Measurements from ENCODE around the gene STK10. TPM values are rescaled to one million over a fixed set of nuclear protein-coding genes. Genes with fewer than 3 reads are reported as not detected.

STK10 gene
- polyA plus RNA-seq, 1 experiment = 14.3 TPM

- no peaks in the 10 kb centered on the region for H3K36me3 ChIP-seq (ENCODE audit: control insufficient read depth, insufficient read depth, low read length)
- no peak for TF ChIP-seq CTCF (IDR thresholded peaks at IDR 0.05; ENCODE audit: insufficient read depth, low read depth, low read length)
Measured at GRCh38 chr5:172007175-172008110, 180.6 kb downstream of the STK10 start.

GRCh38 chr5:172006321-172007174 lies 181.5 kb downstream of the STK10 start, which contains the start of gene FBXW11:
FBXW11 (minus strand) TSS chr5:172006638; CDS start chr5:172006502, 136 bp downstream.
- CTCF ChIA-PET = interaction anchor here (0.8 to 2.6 kb wide), 13 partner anchors 10 to 588 kb away, joined by 3 to 22 read pairs (median 5); partner anchors contain the start of gene STK10
- TF ChIP-seq CTCF (IDR thresholded peaks at IDR 0.05; ENCODE audit: insufficient read depth, low read depth, low read length) = no peak

More at GRCh38 chr5:172007175-172008110, 180.6 kb downstream of the STK10 start:
- Histone ChIP-seq H3K27me3 (ENCODE audit: control insufficient read depth, insufficient read depth, low read length) (no peaks in the 10 kb centered on the region), H3K4me3 (ENCODE audit: low read depth, low read length) (peak overlapping the region; percentile 88)
- ChIA-PET POLR2A (interaction anchor here (0.5 to 0.7 kb wide), 2 partner anchors 52 to 690 kb away, joined by 3 read pairs; no protein-coding TSS in a partner anchor), CTCF (interaction anchor here (0.9 to 2.6 kb wide), 10 partner anchors 10 to 589 kb away, joined by 3 to 22 read pairs (median 6); partner anchors contain the start of gene STK10)
- no peak for DNase-seq (ENCODE audit: low read depth)

GRCh38 chr5:172005708-172006320 lies 182.2 kb downstream of the STK10 start:
- TF ChIP-seq CTCF (IDR thresholded peaks at IDR 0.05; ENCODE audit: insufficient read depth, low read depth, low read length) = no peak
- H3K27me3 ChIP-seq (ENCODE audit: control insufficient read depth, insufficient read depth, low read length) = no peaks in the 10 kb centered on the region
- H3K36me3 ChIP-seq (ENCODE audit: control insufficient read depth, insufficient read depth, low read length) = no peaks in the 10 kb centered on the region
- ChIA-PET CTCF (interaction anchor here (0.8 to 2.6 kb wide), 8 partner anchors 19 to 587 kb away, joined by 3 to 22 read pairs (median 6); no protein-coding TSS in a partner anchor), POLR2A (interaction anchor here (1.5 kb wide), 1 partner anchor 21 kb away, joined by 4 read pairs; no protein-coding TSS in a partner anchor)
- no peak for DNase-seq (ENCODE audit: low read depth)
- peak overlapping the region; percentile 88 for H3K4me3 ChIP-seq (ENCODE audit: low read depth, low read length)

More at GRCh38 chr5:172006321-172007174, 181.5 kb downstream of the STK10 start, which contains the start of gene FBXW11:
- H3K27me3 ChIP-seq (ENCODE audit: control insufficient read depth, insufficient read depth, low read length) = no peaks in the 10 kb centered on the region
- peak; percentile 79 for DNase-seq (ENCODE audit: low read depth)
- POLR2A ChIA-PET = interaction anchor here (0.5 to 1.5 kb wide), 7 partner anchors 13 to 1080 kb away, joined by 3 to 5 read pairs (median 4); no protein-coding TSS in a partner anchor
- no peaks in the 10 kb centered on the region for H3K36me3 ChIP-seq (ENCODE audit: control insufficient read depth, insufficient read depth, low read length)
- peak within 1 kb of the TSS; percentile 88 for H3K4me3 ChIP-seq (ENCODE audit: low read depth, low read length)

- ChIA-PET CTCF (interaction anchor here (0.6 to 1.4 kb wide), 2 partner anchors 93 to 119 kb away, joined by 3 to 8 read pairs; no protein-coding TSS in a partner anchor), POLR2A (no interaction called here)
- no peaks in the 10 kb centered on the region for H3K36me3 ChIP-seq (ENCODE audit: control insufficient read depth, insufficient read depth, low read length)
- no peak for DNase-seq (ENCODE audit: low read depth)
- peak overlapping the region; percentile 88 for H3K4me3 ChIP-seq (ENCODE audit: low read depth, low read length)
- no peak for TF ChIP-seq CTCF (IDR thresholded peaks at IDR 0.05; ENCODE audit: insufficient read depth, low read depth, low read length)
- H3K27me3 ChIP-seq (ENCODE audit: control insufficient read depth, insufficient read depth, low read length) = no peaks in the 10 kb centered on the region
Measured at GRCh38 chr5:172004824-172005237, 183.2 kb downstream of the STK10 start.

Measured in BJ (cell line).